ENCODE results near the gene PPIG.

DNA sequence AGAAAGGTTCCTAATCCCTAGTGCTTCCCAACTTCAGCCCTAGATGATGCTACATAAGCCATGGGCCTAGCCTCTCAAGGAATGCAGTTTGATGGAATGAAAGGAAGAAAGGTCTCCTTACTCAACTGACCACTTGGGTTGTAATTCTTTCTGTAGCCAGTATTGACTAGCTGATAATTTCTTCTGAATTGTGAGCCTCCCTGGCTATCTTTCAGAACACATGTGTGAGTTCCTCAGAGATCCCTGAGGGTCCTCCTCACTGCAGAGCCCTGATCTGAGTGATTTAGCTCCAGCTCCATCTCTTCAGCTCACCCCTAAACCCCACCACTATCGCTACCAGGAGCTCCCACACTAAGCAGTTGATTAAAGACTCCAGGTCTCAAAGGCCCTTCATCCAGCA is 78.6 kb downstream of the PPIG start:
- TF ChIP-seq POLR2A (IDR thresholded peaks at IDR 0.05) (no peak), POLR2AphosphoS5 (IDR thresholded peaks at IDR 0.05) (no peak)

Measured in stomach (tissue), 4 donors.